WERI-Rb-1 (cell line): ENCODE results near the gene PRSS58.

Experiments used
- DNase-seq: peaks from one replicate; pipeline ENCODE4 v3.0.0-alpha.2; 2020
- H3K27ac ChIP-seq: fragments of 250-450 bp; sonication (Bioruptor Pico); 2 replicates; pipeline ENCODE4 v1.5.1; 2020; ENCODE audit warnings: mild to moderate bottlenecking, moderate library complexity
- H3K27me3 ChIP-seq: fragments of 250-450 bp; sonication (Bioruptor Pico); 2 replicates; pipeline ENCODE4 v1.5.1; 2021; ENCODE audit warnings: mild to moderate bottlenecking, low read depth, moderate library complexity; ENCODE audit not compliant: insufficient read depth, severe bottlenecking
- H3K36me3 ChIP-seq: fragments of 250-450 bp; sonication (Bioruptor Pico); 2 replicates; pipeline ENCODE4 v1.5.1; 2020; ENCODE audit warnings: mild to moderate bottlenecking, moderate library complexity
- H3K4me3 ChIP-seq: 2 replicates; pipeline ENCODE4 v1.5.1; 2011; ENCODE audit warnings: low read depth, mild to moderate bottlenecking, control low read depth, low read length
- H3K9me3 ChIP-seq: fragments of 250-450 bp; sonication (Bioruptor Pico); 2 replicates; pipeline ENCODE4 v1.5.1; 2021; ENCODE audit warnings: mild to moderate bottlenecking, moderate library complexity; ENCODE audit not compliant: severe bottlenecking
- TF ChIP-seq, protein P1 (sequence below): IDR thresholded peaks from 2 replicates; pipeline ENCODE4 v1.5.1; 2011; ENCODE audit warnings: low read depth, mild to moderate bottlenecking, control low read depth, inconsistent platforms, low read length

PRSS58 gene

DNA sequence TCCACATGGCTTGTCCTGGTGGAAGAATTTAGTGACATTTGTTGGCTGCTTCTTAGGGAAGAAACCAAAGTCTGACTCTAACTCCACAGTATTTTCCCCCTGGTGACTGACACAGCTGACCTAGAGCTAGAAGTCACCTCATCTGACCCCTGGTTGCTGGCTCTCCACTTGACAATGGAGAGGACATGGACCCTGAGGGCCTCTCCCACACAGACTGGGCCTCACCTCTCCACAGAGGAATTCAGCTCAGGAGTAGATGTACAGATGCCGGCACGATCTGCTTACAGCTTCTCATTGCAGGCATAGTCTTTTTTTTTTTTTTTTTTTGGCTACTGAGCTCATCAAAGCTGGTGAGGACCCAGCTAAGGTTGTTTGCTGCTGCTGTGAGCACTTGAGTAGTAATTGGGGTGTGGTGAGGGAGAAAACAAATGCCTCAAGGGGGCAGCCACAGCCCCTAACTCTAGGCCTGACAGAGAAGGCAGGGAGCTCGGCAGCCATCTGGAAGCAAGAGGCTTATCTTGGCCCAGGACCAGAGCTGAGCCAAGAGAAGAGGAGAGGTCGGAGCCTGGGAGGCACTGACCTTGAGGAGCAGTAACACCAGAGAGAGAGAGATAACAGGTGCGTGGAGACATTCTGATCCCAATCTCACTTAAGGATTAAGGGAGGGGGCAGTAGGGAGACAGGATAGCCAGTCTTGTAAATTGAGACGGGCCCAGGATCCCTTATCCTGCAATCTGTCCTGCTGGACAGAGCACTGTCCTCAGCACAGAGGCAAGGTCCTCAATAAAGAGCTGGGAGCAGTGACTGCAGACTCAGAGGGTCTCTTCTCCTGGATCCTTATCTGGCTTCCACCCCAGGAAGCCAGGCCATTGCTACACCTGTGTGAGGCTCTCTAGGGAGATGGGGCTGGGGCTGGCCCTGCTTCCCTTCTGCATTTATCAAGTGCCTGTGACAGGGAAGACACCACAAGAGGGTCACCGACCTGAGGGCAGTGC, 9.4 kb downstream of the PRSS58 start:
- H3K36me3 ChIP-seq: no peaks in the 10 kb centered on the region
- TF ChIP-seq, protein P1, sequence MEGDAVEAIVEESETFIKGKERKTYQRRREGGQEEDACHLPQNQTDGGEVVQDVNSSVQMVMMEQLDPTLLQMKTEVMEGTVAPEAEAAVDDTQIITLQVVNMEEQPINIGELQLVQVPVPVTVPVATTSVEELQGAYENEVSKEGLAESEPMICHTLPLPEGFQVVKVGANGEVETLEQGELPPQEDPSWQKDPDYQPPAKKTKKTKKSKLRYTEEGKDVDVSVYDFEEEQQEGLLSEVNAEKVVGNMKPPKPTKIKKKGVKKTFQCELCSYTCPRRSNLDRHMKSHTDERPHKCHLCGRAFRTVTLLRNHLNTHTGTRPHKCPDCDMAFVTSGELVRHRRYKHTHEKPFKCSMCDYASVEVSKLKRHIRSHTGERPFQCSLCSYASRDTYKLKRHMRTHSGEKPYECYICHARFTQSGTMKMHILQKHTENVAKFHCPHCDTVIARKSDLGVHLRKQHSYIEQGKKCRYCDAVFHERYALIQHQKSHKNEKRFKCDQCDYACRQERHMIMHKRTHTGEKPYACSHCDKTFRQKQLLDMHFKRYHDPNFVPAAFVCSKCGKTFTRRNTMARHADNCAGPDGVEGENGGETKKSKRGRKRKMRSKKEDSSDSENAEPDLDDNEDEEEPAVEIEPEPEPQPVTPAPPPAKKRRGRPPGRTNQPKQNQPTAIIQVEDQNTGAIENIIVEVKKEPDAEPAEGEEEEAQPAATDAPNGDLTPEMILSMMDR: peak; percentile 35; the same call in 1 of the 2 replicates
- peak; percentile 94 for DNase-seq

DNA sequence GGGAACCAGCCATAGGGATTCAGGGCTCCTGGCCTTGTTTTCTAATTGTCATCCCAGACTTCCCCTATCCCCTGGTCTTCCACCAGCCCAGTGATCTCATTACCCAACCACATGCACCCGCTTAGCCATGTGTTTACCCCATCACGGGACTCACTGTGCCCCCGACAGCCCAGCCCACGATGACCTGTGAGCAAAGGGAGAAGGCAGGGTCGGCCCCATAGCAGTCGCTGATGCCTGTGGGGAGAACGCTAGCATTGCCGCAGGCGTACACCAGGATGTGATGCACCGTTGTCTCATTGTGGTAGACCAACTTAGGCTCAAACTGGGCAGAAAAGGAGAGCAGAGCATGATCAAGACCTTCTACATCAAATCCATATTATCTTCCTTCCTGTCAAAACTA, 14.0 kb downstream of the PRSS58 start:
- TF ChIP-seq, protein P1: no peak
- H3K27me3 ChIP-seq: no peaks in the 10 kb centered on the region
- no peak overlapping the region for H3K27ac ChIP-seq
- H3K9me3 ChIP-seq: no peaks in the 10 kb centered on the region
- no peaks in the 10 kb centered on the region for H3K36me3 ChIP-seq
- no peak for DNase-seq
- H3K4me3 ChIP-seq: no peak overlapping the region

More for the DNA sequence above, 9.4 kb downstream of the PRSS58 start:
- Histone ChIP-seq H3K27ac (peak overlapping the region; percentile 82), H3K4me3 (no peak overlapping the region), H3K9me3 (no peaks in the 10 kb centered on the region), H3K27me3 (no peaks in the 10 kb centered on the region)

DNA sequence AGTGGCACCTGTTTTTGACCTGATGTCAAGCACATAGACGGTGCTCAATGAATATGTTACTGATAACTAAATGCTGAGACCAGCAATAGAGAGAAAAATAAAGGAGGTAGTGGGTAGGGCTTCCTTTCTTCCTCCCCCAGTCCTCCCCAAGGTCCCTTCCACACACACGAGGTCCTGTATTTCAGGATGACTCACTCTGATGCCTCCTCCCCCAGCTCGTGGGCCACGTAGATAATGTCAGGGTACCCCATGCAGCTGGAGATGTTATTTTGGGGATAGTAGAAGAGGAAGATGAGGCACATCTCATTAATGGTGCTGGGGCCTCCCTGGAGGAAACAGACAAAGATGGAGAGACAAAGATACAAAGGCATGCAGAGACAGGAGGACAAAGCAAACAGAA, 17.3 kb downstream of the PRSS58 start:
- Histone ChIP-seq H3K36me3 (no peaks in the 10 kb centered on the region), H3K4me3 (no peak overlapping the region), H3K9me3 (peaks cover 2% of the 10 kb centered on the region), H3K27ac (no peak overlapping the region), H3K27me3 (no peaks in the 10 kb centered on the region)
- no peak for DNase-seq
- TF ChIP-seq, protein P1: no peak

DNA sequence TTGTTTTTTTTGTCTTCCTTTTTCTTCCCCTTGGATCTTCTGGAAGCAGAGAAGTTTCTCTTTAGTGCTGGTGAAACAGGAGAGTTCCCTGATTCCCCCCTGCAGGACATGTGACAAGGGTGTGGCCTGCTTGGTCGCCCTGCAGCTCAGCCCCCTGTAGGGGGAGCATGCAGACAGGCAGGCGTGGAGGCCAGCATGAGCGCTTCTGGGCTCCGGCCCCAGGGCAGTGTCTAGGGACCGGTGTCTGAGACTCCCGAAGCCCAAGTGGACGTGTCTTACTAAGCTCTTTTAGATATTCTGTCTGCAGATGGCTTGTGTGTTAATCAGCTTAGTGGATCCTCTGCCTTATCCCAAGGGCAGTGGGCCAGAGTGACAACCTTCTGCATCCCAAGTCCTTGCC, 26.1 kb downstream of the PRSS58 start:
- peak; percentile 98 for DNase-seq
- Histone ChIP-seq H3K36me3 (no peaks in the 10 kb centered on the region), H3K27ac (peak overlapping the region; percentile 92), H3K9me3 (peaks cover 6% of the 10 kb centered on the region), H3K4me3 (peak overlapping the region; percentile 19; the same call in 1 of the 2 replicates), H3K27me3 (no peaks in the 10 kb centered on the region)
- TF ChIP-seq, protein P1: peak; percentile 85

DNA sequence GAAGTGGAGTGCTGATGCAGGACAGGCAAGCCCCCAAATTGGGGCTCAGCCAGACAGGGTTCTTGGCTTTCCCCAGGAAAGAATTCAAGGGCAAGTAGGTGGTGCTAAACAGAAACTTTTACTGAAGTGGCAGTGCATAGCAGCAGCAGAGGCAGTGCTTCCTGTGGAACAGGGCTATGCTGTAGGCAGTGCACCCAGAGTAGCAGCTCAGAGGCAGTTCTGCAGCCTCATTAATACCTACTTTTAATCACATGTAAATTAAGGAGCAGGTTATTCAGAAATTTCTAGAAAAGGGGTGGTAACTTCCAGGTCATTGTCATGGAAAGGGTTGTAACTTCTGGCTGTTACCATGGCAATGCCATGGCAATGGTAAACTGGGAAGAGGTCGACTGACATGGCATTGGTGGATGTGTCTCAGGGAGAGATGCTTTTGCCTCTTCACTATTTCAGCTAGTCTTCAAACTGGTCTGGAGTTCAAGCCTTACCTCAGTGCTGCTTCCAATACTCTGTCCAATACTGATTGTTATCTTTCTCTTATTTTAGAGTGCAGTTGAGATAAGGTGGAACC, 29.2 kb downstream of the PRSS58 start:
- peaks cover 3% of the 10 kb centered on the region for H3K9me3 ChIP-seq
- H3K27me3 ChIP-seq: no peaks in the 10 kb centered on the region
- no peak overlapping the region for H3K27ac ChIP-seq
- no peak overlapping the region for H3K4me3 ChIP-seq
- TF ChIP-seq, protein P1: no peak
- DNase-seq: no peak
- no peaks in the 10 kb centered on the region for H3K36me3 ChIP-seq
